ENCODE measurements around the gene PLEKHG4B.
"Not testable (repeated sequence)": the region's sequence is repeated elsewhere in the genome, so short reads cannot be mapped to it uniquely, and the experiment has no call there.

PLEKHG4B gene

GRCh38 chr5:206406-206805 is 114.4 kb downstream of the PLEKHG4B start:
- peaks cover 15% of the 10 kb centered on the region for H3K36me3 ChIP-seq (ENCODE audit: control insufficient read depth, insufficient read depth, low read length)
- H3K4me1 ChIP-seq (ENCODE audit: control insufficient read depth, insufficient read depth, low read length) = peaks cover 2% of the 10 kb centered on the region
- H3K4me3 ChIP-seq (ENCODE audit: insufficient read depth, low read depth, low read length) = no peak overlapping the region
- H3K27me3 ChIP-seq (ENCODE audit: control insufficient read depth, insufficient read depth, low read length, poor library complexity, severe bottlenecking) = no peaks in the 10 kb centered on the region
- no peak overlapping the region for H3K27ac ChIP-seq (ENCODE audit: insufficient read depth, low read depth, low read length, poor library complexity, severe bottlenecking)
- no peaks in the 10 kb centered on the region for H3K9me3 ChIP-seq (ENCODE audit: control insufficient read depth, low read length)
- 93 to 95% methylated on average over 11 of the region's 11 CpGs for WGBS, 2 experiments

GRCh38 chr5:206927-207536 is 115.1 kb downstream of the PLEKHG4B start:
- Histone ChIP-seq H3K36me3 (ENCODE audit: control insufficient read depth, insufficient read depth, low read length) (peaks cover 15% of the 10 kb centered on the region), H3K4me1 (ENCODE audit: control insufficient read depth, insufficient read depth, low read length) (no peaks in the 10 kb centered on the region), H3K27ac (ENCODE audit: insufficient read depth, low read depth, low read length, poor library complexity, severe bottlenecking) (no peak overlapping the region), H3K9me3 (ENCODE audit: control insufficient read depth, low read length) (no peaks in the 10 kb centered on the region), H3K27me3 (ENCODE audit: control insufficient read depth, insufficient read depth, low read length, poor library complexity, severe bottlenecking) (no peaks in the 10 kb centered on the region), H3K4me3 (ENCODE audit: insufficient read depth, low read depth, low read length) (no peak overlapping the region)
- WGBS, 2 experiments = 90 to 91% methylated on average over 8 of the region's 8 CpGs

GRCh38 chr5:207599-207998 is 115.6 kb downstream of the PLEKHG4B start:
- peaks cover 15% of the 10 kb centered on the region for H3K36me3 ChIP-seq (ENCODE audit: control insufficient read depth, insufficient read depth, low read length)
- no peaks in the 10 kb centered on the region for H3K4me1 ChIP-seq (ENCODE audit: control insufficient read depth, insufficient read depth, low read length)
- no peak overlapping the region for H3K4me3 ChIP-seq (ENCODE audit: insufficient read depth, low read depth, low read length)
- no peaks in the 10 kb centered on the region for H3K27me3 ChIP-seq (ENCODE audit: control insufficient read depth, insufficient read depth, low read length, poor library complexity, severe bottlenecking)
- 67 to 68% methylated on average over 14 of the region's 14 CpGs for WGBS, 2 experiments
- H3K9me3 ChIP-seq (ENCODE audit: control insufficient read depth, low read length) = no peaks in the 10 kb centered on the region
- no peak overlapping the region for H3K27ac ChIP-seq (ENCODE audit: insufficient read depth, low read depth, low read length, poor library complexity, severe bottlenecking)

- Histone ChIP-seq H3K27ac (ENCODE audit: insufficient read depth, low read depth, low read length, poor library complexity, severe bottlenecking) (no peak overlapping the region), H3K27me3 (ENCODE audit: control insufficient read depth, insufficient read depth, low read length, poor library complexity, severe bottlenecking) (no peaks in the 10 kb centered on the region), H3K4me1 (ENCODE audit: control insufficient read depth, insufficient read depth, low read length) (no peaks in the 10 kb centered on the region), H3K36me3 (ENCODE audit: control insufficient read depth, insufficient read depth, low read length) (peaks cover 17% of the 10 kb centered on the region), H3K4me3 (ENCODE audit: insufficient read depth, low read depth, low read length) (no peak overlapping the region), H3K9me3 (ENCODE audit: control insufficient read depth, low read length) (no peaks in the 10 kb centered on the region)
- 92 to 94% methylated on average over 15 of the region's 15 CpGs for WGBS, 2 experiments
Observed at GRCh38 chr5:208449-209114, 116.6 kb downstream of the PLEKHG4B start.

GRCh38 chr5:213803-214395 is 121.9 kb downstream of the PLEKHG4B start:
- H3K27me3 ChIP-seq (ENCODE audit: control insufficient read depth, insufficient read depth, low read length, poor library complexity, severe bottlenecking) = no peaks in the 10 kb centered on the region
- peaks cover 3% of the 10 kb centered on the region for H3K36me3 ChIP-seq (ENCODE audit: control insufficient read depth, insufficient read depth, low read length)
- no peak overlapping the region for H3K27ac ChIP-seq (ENCODE audit: insufficient read depth, low read depth, low read length, poor library complexity, severe bottlenecking)
- no peaks in the 10 kb centered on the region for H3K9me3 ChIP-seq (ENCODE audit: control insufficient read depth, low read length)
- H3K4me1 ChIP-seq (ENCODE audit: control insufficient read depth, insufficient read depth, low read length) = no peaks in the 10 kb centered on the region
- H3K4me3 ChIP-seq (ENCODE audit: insufficient read depth, low read depth, low read length) = no peak overlapping the region
- WGBS, 2 experiments = 94 to 96% methylated on average over 12 of the region's 12 CpGs

- WGBS, 2 experiments = 94% methylated on average over 2 of the region's 2 CpGs; no CpG with 5 or more reads in 1 of the 2 experiments
Observed at GRCh38 chr5:215256-215655, 123.3 kb downstream of the PLEKHG4B start.

GRCh38 chr5:216076-216475 is 124.1 kb downstream of the PLEKHG4B start:
- H3K27me3 ChIP-seq (ENCODE audit: control insufficient read depth, insufficient read depth, low read length, poor library complexity, severe bottlenecking) = not testable (repeated sequence)
- 91 to 94% methylated on average over 2 to 7 of the region's 10 CpGs for WGBS, 2 experiments

More at GRCh38 chr5:215256-215655, 123.3 kb downstream of the PLEKHG4B start:
- not testable (repeated sequence) for H3K27ac ChIP-seq (ENCODE audit: insufficient read depth, low read depth, low read length, poor library complexity, severe bottlenecking); H3K27me3 ChIP-seq (ENCODE audit: control insufficient read depth, insufficient read depth, low read length, poor library complexity, severe bottlenecking); H3K9me3 ChIP-seq (ENCODE audit: control insufficient read depth, low read length); H3K4me1 ChIP-seq (ENCODE audit: control insufficient read depth, insufficient read depth, low read length); H3K4me3 ChIP-seq (ENCODE audit: insufficient read depth, low read depth, low read length); H3K36me3 ChIP-seq (ENCODE audit: control insufficient read depth, insufficient read depth, low read length)

GRCh38 chr5:217494-218456 is 125.8 kb downstream of the PLEKHG4B start, which contains the start of the genes CCDC127 and SDHA:
Gene CCDC127 (minus strand): TSS chr5:218153. CDS start chr5:216849, 1,304 bp downstream.
Gene SDHA (plus strand): TSS chr5:218320. CDS start chr5:218356, 36 bp downstream.
- not testable (repeated sequence) for H3K9me3 ChIP-seq (ENCODE audit: control insufficient read depth, low read length); H3K4me1 ChIP-seq (ENCODE audit: control insufficient read depth, insufficient read depth, low read length); H3K36me3 ChIP-seq (ENCODE audit: control insufficient read depth, insufficient read depth, low read length); H3K27me3 ChIP-seq (ENCODE audit: control insufficient read depth, insufficient read depth, low read length, poor library complexity, severe bottlenecking)
- peak within 1 kb of the TSS; percentile 89 for H3K4me3 ChIP-seq (ENCODE audit: insufficient read depth, low read depth, low read length)
- peak within 1 kb of the TSS; percentile 41 for H3K27ac ChIP-seq (ENCODE audit: insufficient read depth, low read depth, low read length, poor library complexity, severe bottlenecking)
- WGBS, 2 experiments = 1 to 3% methylated on average over 71 to 74 of the region's 75 CpGs

More at GRCh38 chr5:216076-216475, 124.1 kb downstream of the PLEKHG4B start:
- H3K9me3 ChIP-seq (ENCODE audit: control insufficient read depth, low read length); H3K27ac ChIP-seq (ENCODE audit: insufficient read depth, low read depth, low read length, poor library complexity, severe bottlenecking); H3K4me1 ChIP-seq (ENCODE audit: control insufficient read depth, insufficient read depth, low read length); H3K4me3 ChIP-seq (ENCODE audit: insufficient read depth, low read depth, low read length); H3K36me3 ChIP-seq (ENCODE audit: control insufficient read depth, insufficient read depth, low read length): not testable (repeated sequence)

GRCh38 chr5:218457-219291 is 126.7 kb downstream of the PLEKHG4B start:
- peaks cover 4% of the 10 kb centered on the region for H3K4me1 ChIP-seq (ENCODE audit: control insufficient read depth, insufficient read depth, low read length)
- H3K27ac ChIP-seq (ENCODE audit: insufficient read depth, low read depth, low read length, poor library complexity, severe bottlenecking) = no peak overlapping the region
- peak overlapping the region; percentile 89 for H3K4me3 ChIP-seq (ENCODE audit: insufficient read depth, low read depth, low read length)
- H3K27me3 ChIP-seq (ENCODE audit: control insufficient read depth, insufficient read depth, low read length, poor library complexity, severe bottlenecking) = no peaks in the 10 kb centered on the region
- WGBS, 2 experiments = 0 to 1% methylated on average over 73 of the region's 73 CpGs
- H3K9me3 ChIP-seq (ENCODE audit: control insufficient read depth, low read length) = no peaks in the 10 kb centered on the region
- peaks cover under 1% of the 10 kb centered on the region for H3K36me3 ChIP-seq (ENCODE audit: control insufficient read depth, insufficient read depth, low read length)

All from ectodermal cell (in vitro differentiated cells).